ENCODE measurements around the gene MYH4.

DNA sequence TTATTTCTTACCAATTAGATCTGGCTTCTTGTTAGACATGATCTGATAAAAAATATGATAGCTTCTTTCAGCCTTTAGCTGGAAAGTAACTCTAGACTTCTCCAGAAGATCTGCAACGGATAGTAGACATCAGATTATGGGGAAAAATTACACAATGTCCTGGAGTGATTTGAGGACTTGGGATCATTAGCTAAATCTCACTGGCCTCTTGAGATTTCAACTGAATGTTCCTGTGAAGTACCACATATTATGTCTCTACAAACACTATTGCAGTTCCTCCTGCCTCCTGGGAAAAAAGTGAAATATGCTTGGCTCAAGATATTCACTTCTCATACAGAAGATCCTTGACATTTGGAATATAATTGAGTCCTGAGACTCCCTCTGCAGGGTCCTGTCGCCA is 43.5 kb upstream of the MYH4 start:
- TF ChIP-seq, protein P1, sequence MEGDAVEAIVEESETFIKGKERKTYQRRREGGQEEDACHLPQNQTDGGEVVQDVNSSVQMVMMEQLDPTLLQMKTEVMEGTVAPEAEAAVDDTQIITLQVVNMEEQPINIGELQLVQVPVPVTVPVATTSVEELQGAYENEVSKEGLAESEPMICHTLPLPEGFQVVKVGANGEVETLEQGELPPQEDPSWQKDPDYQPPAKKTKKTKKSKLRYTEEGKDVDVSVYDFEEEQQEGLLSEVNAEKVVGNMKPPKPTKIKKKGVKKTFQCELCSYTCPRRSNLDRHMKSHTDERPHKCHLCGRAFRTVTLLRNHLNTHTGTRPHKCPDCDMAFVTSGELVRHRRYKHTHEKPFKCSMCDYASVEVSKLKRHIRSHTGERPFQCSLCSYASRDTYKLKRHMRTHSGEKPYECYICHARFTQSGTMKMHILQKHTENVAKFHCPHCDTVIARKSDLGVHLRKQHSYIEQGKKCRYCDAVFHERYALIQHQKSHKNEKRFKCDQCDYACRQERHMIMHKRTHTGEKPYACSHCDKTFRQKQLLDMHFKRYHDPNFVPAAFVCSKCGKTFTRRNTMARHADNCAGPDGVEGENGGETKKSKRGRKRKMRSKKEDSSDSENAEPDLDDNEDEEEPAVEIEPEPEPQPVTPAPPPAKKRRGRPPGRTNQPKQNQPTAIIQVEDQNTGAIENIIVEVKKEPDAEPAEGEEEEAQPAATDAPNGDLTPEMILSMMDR (IDR thresholded peaks at IDR 0.05; ENCODE audit: low read depth, low read length, poor library complexity, severe bottlenecking), result no peak
- TF ChIP-seq EZH2phosphoT487 (IDR thresholded peaks at IDR 0.05; ENCODE audit: borderline replicate concordance, low read length), result no peak

Measured in DOHH2 (cell line).